Natural killer cell (primary cell): ENCODE results near the gene SLC13A1. TPM values are rescaled to one million over a fixed set of nuclear protein-coding genes. Genes with fewer than 3 reads are reported as not detected.

Source experiments
- ATAC-seq, 3 donors: fragments of 150-1000 bp in 2 of 3; fragments of 200-7000 bp in 1 of 3; cut with Tn5 transposase; 1 replicate in 1 of 3; 2 replicates in 2 of 3; pipeline ENCODE4 v1.10.0; 2021; ENCODE audit warnings: mild to moderate bottlenecking in 2 of 3, moderate library complexity in 2 of 3
- DNase-seq, 2 donors: peaks; one replicate each; pipeline versions ENCODE4 v3.0.0 to v3.0.0-alpha.2; 2013 to 2021; ENCODE audit warnings: mixed read lengths in 1 of 2
- H3K27ac ChIP-seq: one replicate; pipeline ENCODE4 v1.5.1; 2013; ENCODE audit warnings: mild to moderate bottlenecking, low read length
- H3K27me3 ChIP-seq: one replicate; pipeline ENCODE4 v1.6.1; 2013; ENCODE audit warnings: low read length; ENCODE audit not compliant: control insufficient read depth, insufficient read depth
- H3K36me3 ChIP-seq: one replicate; pipeline ENCODE4 v1.6.1; 2013; ENCODE audit warnings: low read length; ENCODE audit not compliant: control insufficient read depth, insufficient read depth
- H3K4me1 ChIP-seq: one replicate; pipeline ENCODE4 v1.6.1; 2013; ENCODE audit warnings: low read length; ENCODE audit not compliant: control insufficient read depth, insufficient read depth
- H3K4me3 ChIP-seq: one replicate; pipeline ENCODE4 v1.5.1; 2013; ENCODE audit warnings: low read length
- H3K9me3 ChIP-seq: one replicate; pipeline ENCODE4 v1.6.1; 2013; ENCODE audit warnings: low read length; ENCODE audit not compliant: control insufficient read depth, insufficient read depth
- H3K27ac Mint-ChIP-seq, 2 donors: one replicate each; pipeline ENCODE4 v1.8.0; 2022; ENCODE audit warnings: mild to moderate bottlenecking in 2 of 2, mixed read lengths in 2 of 2, moderate library complexity in 1 of 2
- H3K27me3 Mint-ChIP-seq, 2 donors: one replicate each; pipeline ENCODE4 v1.8.0; 2022; ENCODE audit warnings: low read depth in 2 of 2, mixed read lengths in 2 of 2
- H3K36me3 Mint-ChIP-seq: one replicate; pipeline ENCODE4 v1.8.0; 2022; ENCODE audit warnings: mixed read lengths
- H3K4me1 Mint-ChIP-seq, 2 donors: one replicate each; pipeline ENCODE4 v1.8.0; 2022; ENCODE audit warnings: mixed read lengths in 2 of 2
- H3K4me3 Mint-ChIP-seq: one replicate; pipeline ENCODE4 v1.8.0; 2022; ENCODE audit warnings: mild to moderate bottlenecking, moderate library complexity, mixed read lengths
- H3K9me3 Mint-ChIP-seq, 2 donors: one replicate each; pipeline ENCODE4 v1.8.0; 2022; ENCODE audit warnings: mixed read lengths in 2 of 2
- WGBS: methylation state at CpG from one replicate; pipeline ENCODE4 v1.1.7; 2013; ENCODE audit warnings: missing lambda C conversion rate; ENCODE audit not compliant: insufficient coverage; 5-methylcytosine and 5-hydroxymethylcytosine counted together
- intact Hi-C: fragments of 100-400 bp; cut with micrococcal nuclease; formaldehyde crosslinking; loops from one replicate; pipeline ENCODE4 v1.14.2; 2022
- total RNA-seq, 4 donors: library from RNA; stranded (reverse); fragments of 120-200 nt in 1 of 4; gene quantifications; one replicate each; pipeline versions ENCODE4 v1.2.3 to v1.2.4, GENCODE V29; 2013 to 2022
- TF ChIP-seq, protein P1 (sequence below): fragments of 200-600 bp; IDR thresholded peaks from one replicate; pipeline ENCODE4 v1.8.0; 2022; ENCODE audit warnings: antibody characterized with exemption

SLC13A1 gene
- total RNA-seq, 3 donors from 2014 or later (not counting 1 experiment from before 2014, with no cell fraction given), result not detected

- peaks cover 22 to 28% of the 10 kb centered on the region in 2 donors for H3K9me3 Mint-ChIP-seq
- Histone ChIP-seq H3K4me3 (no peak overlapping the region), H3K9me3 (no peaks in the 10 kb centered on the region), H3K4me1 (no peaks in the 10 kb centered on the region), H3K36me3 (no peaks in the 10 kb centered on the region), H3K27ac (no peak overlapping the region), H3K27me3 (no peaks in the 10 kb centered on the region)
- TF ChIP-seq, protein P1, sequence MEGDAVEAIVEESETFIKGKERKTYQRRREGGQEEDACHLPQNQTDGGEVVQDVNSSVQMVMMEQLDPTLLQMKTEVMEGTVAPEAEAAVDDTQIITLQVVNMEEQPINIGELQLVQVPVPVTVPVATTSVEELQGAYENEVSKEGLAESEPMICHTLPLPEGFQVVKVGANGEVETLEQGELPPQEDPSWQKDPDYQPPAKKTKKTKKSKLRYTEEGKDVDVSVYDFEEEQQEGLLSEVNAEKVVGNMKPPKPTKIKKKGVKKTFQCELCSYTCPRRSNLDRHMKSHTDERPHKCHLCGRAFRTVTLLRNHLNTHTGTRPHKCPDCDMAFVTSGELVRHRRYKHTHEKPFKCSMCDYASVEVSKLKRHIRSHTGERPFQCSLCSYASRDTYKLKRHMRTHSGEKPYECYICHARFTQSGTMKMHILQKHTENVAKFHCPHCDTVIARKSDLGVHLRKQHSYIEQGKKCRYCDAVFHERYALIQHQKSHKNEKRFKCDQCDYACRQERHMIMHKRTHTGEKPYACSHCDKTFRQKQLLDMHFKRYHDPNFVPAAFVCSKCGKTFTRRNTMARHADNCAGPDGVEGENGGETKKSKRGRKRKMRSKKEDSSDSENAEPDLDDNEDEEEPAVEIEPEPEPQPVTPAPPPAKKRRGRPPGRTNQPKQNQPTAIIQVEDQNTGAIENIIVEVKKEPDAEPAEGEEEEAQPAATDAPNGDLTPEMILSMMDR, result no peak
- no peak overlapping the region for H3K4me3 Mint-ChIP-seq
- DNase-seq, result no peak
- H3K27ac Mint-ChIP-seq, result no peak overlapping the region
- intact Hi-C loops, result no loop called here
- no peaks in the 10 kb centered on the region for H3K4me1 Mint-ChIP-seq
- 88% methylated on average over 1 of the region's 1 CpG for WGBS
- H3K27me3 Mint-ChIP-seq, result no peaks in the 10 kb centered on the region
- no peaks in the 10 kb centered on the region for H3K36me3 Mint-ChIP-seq
- ATAC-seq, result no peak
These were observed 8.6 kb downstream of the SLC13A1 start for GRCh38 chr7:123191132-123191531.

DNA sequence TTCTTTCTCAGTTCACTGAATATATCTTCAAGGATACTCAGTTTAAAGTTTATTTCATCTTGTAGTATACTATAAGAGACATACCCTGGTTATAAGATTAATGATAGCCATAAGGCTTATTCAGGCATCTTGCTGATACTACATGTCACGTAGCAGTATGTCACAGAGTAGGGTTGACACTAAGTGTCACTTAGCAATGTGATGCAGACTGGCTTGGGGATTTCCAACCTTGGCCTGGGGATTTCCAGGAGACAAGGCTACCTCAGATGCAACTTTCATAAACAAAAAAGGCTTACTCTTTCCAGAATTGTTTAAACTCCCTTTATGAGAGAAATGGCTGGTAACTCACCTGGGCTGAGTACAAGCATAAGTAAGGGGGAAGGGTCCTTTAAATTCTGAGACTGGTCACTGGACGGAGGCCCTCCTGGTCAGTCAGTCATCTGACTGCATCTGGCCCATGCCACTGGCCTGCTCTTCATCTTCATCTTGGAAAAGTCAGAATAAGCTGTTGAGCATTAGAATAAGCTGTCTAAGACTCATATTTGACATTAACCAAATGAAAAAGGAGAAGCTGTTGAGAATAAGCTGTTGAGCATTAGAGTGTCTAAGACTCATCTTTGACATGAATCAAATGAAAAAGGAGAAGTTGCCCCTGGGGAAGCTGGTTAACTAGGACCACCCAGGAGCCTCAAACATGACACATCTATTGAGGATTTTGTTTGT lies 9.5 kb downstream of the SLC13A1 start:
- WGBS, result 66% methylated on average over 2 of the region's 2 CpGs
- H3K4me3 ChIP-seq, result no peak overlapping the region
- Mint-ChIP-seq H3K27me3 (no peaks in the 10 kb centered on the region), H3K4me3 (no peak overlapping the region), H3K9me3 (peaks cover 24 to 26% of the 10 kb centered on the region in 2 donors), H3K27ac (no peak overlapping the region), H3K36me3 (no peaks in the 10 kb centered on the region), H3K4me1 (no peaks in the 10 kb centered on the region)
- TF ChIP-seq, protein P1, result no peak
- H3K9me3 ChIP-seq, result no peaks in the 10 kb centered on the region
- intact Hi-C loops, result no loop called here
- H3K4me1 ChIP-seq, result no peaks in the 10 kb centered on the region
- no peak for DNase-seq
- H3K27me3 ChIP-seq, result no peaks in the 10 kb centered on the region
- no peak for ATAC-seq
- H3K27ac ChIP-seq, result no peak overlapping the region
- H3K36me3 ChIP-seq, result no peaks in the 10 kb centered on the region

GRCh38 chr7:123185756-123186155 lies 14.0 kb downstream of the SLC13A1 start:
- Mint-ChIP-seq H3K4me3 (no peak overlapping the region), H3K36me3 (no peaks in the 10 kb centered on the region), H3K9me3 (peaks cover 15 to 21% of the 10 kb centered on the region in 2 donors), H3K4me1 (no peaks in the 10 kb centered on the region), H3K27ac (no peak overlapping the region), H3K27me3 (no peaks in the 10 kb centered on the region)
- Histone ChIP-seq H3K27me3 (no peaks in the 10 kb centered on the region), H3K4me3 (no peak overlapping the region), H3K27ac (no peak overlapping the region), H3K36me3 (no peaks in the 10 kb centered on the region), H3K9me3 (no peaks in the 10 kb centered on the region), H3K4me1 (no peaks in the 10 kb centered on the region)
- TF ChIP-seq, protein P1, result no peak
- intact Hi-C loops, result no loop called here
- ATAC-seq (no peak), DNase-seq (no peak)
- WGBS, result no CpG with 5 or more reads among the region's 3 CpGs

GRCh38 chr7:123184271-123184670 lies 15.5 kb downstream of the SLC13A1 start:
- intact Hi-C loops, result no loop called here
- H3K4me3 ChIP-seq, result no peak overlapping the region
- Mint-ChIP-seq H3K4me1 (no peaks in the 10 kb centered on the region), H3K36me3 (no peaks in the 10 kb centered on the region), H3K27me3 (no peaks in the 10 kb centered on the region), H3K4me3 (no peak overlapping the region), H3K27ac (no peak overlapping the region), H3K9me3 (peaks cover 18 to 24% of the 10 kb centered on the region in 2 donors)
- no peaks in the 10 kb centered on the region for H3K27me3 ChIP-seq
- DNase-seq (no peak), ATAC-seq (no peak)
- H3K27ac ChIP-seq, result no peak overlapping the region
- TF ChIP-seq, protein P1, result no peak
- no peaks in the 10 kb centered on the region for H3K36me3 ChIP-seq
- no peaks in the 10 kb centered on the region for H3K4me1 ChIP-seq
- no peaks in the 10 kb centered on the region for H3K9me3 ChIP-seq
